IMR-90 (cell line): ENCODE results near the gene FADS2. TPM values are rescaled to one million over a fixed set of nuclear protein-coding genes. Genes with fewer than 3 reads are reported as not detected.

Experiments used
- ATAC-seq: fragments of 200-7000 bp; cut with Tn5 transposase; 2 replicates; pipeline ENCODE4 v1.9.1; 2020; ENCODE audit warnings: low read depth, mild to moderate bottlenecking, moderate library complexity
- BruUV-seq: library from RNA; stranded (reverse); fragments of 400-500 nt; replicated peaks from 2 replicates; lab custom pipeline; 2021; lab: Mats Ljungman, UMichigan
- CTCF ChIA-PET: fragments of 300-600 bp; formaldehyde crosslinking; extraction: SDS; loops from one replicate; lab custom pipeline; 2021; ENCODE audit warnings: antibody characterized with exemption; lab: Yijun Ruan, JAX
- POLR2A ChIA-PET: fragments of 300-600 bp; sonication (Branson Sonifier 250); formaldehyde crosslinking; loops from one replicate; lab custom pipeline; 2022; ENCODE audit warnings: antibody characterized with exemption; ENCODE audit not compliant: unreplicated experiment; lab: Charles Lee
- DNase-seq: peaks from one replicate; pipeline ENCODE4 v3.0.0; 2013
- H2AFZ ChIP-seq: replicated peaks from 2 replicates; pipeline ENCODE3; 2013; ENCODE audit warnings: low read length, mild to moderate bottlenecking; ENCODE audit not compliant: poor library complexity
- H2AK5ac ChIP-seq: 2 replicates; pipeline ENCODE4 v1.6.1; 2013; ENCODE audit warnings: low read depth, low read length, inconsistent platforms
- H2AK9ac ChIP-seq: replicated peaks from 2 replicates; pipeline ENCODE3; 2013; ENCODE audit warnings: mild to moderate bottlenecking, low read depth, low read length, moderate library complexity; ENCODE audit not compliant: poor library complexity
- H2BK120ac ChIP-seq: 2 replicates; pipeline ENCODE4 v1.6.1; 2013; ENCODE audit warnings: low read depth, low read length, inconsistent platforms
- H2BK15ac ChIP-seq: 3 replicates; pipeline ENCODE4 v1.6.1; 2013; ENCODE audit warnings: low read depth, low read length, inconsistent platforms
- H2BK20ac ChIP-seq: 2 replicates; pipeline ENCODE4 v1.6.1; 2013; ENCODE audit warnings: low read depth, mild to moderate bottlenecking, inconsistent platforms, low read length, moderate library complexity
- H2BK5ac ChIP-seq: 2 replicates; pipeline ENCODE4 v1.6.1; 2013; ENCODE audit warnings: mild to moderate bottlenecking, low read depth, low read length, inconsistent platforms; ENCODE audit not compliant: poor library complexity, severe bottlenecking
- H3K14ac ChIP-seq: replicated peaks from 2 replicates; pipeline ENCODE4 v1.6.1; 2013; ENCODE audit warnings: low read depth, low read length, inconsistent platforms
- H3K18ac ChIP-seq: 2 replicates; pipeline ENCODE4 v1.6.1; 2013; ENCODE audit warnings: low read depth, low read length, control low read depth
- H3K23ac ChIP-seq: 2 replicates; pipeline ENCODE4 v1.6.1; 2013; ENCODE audit warnings: low read depth, low read length, inconsistent platforms
- H3K27ac ChIP-seq: 2 replicates; pipeline ENCODE4 v1.5.1; 2013; ENCODE audit warnings: mild to moderate bottlenecking, control low read depth, low read length; ENCODE audit not compliant: insufficient read depth
- H3K27me3 ChIP-seq: 2 replicates; pipeline ENCODE4 v1.6.1; 2013; ENCODE audit warnings: low read length; ENCODE audit not compliant: control insufficient read depth, insufficient read depth
- H3K36me3 ChIP-seq: 2 replicates; pipeline ENCODE4 v1.6.1; 2013; ENCODE audit warnings: low read length, mixed read lengths; ENCODE audit not compliant: control insufficient read depth, insufficient read depth
- H3K4ac ChIP-seq: 2 replicates; pipeline ENCODE4 v1.6.1; 2013; ENCODE audit warnings: low read depth, low read length, inconsistent platforms
- H3K4me1 ChIP-seq: 2 replicates; pipeline ENCODE4 v1.6.1; 2013; ENCODE audit warnings: low read length, mixed read lengths; ENCODE audit not compliant: control insufficient read depth, insufficient read depth
- H3K4me2 ChIP-seq: 2 replicates; pipeline ENCODE4 v1.6.1; 2013; ENCODE audit warnings: low read depth, mild to moderate bottlenecking, control low read depth, low read length, moderate library complexity
- H3K4me3 ChIP-seq: 2 replicates; pipeline ENCODE4 v1.5.1; 2013; ENCODE audit warnings: low read depth, mild to moderate bottlenecking, control low read depth, low read length, moderate library complexity; ENCODE audit not compliant: insufficient read depth
- H3K56ac ChIP-seq: 2 replicates; pipeline ENCODE4 v1.6.1; 2013; ENCODE audit warnings: low read length, inconsistent platforms; ENCODE audit not compliant: insufficient read depth; ENCODE audit errors: extremely low read depth
- H3K79me1 ChIP-seq, 2 experiments: 2 replicates each; pipeline ENCODE4 v1.6.1; 2013; ENCODE audit warnings: low read length in 2 of 2, inconsistent platforms in 1 of 2, low read depth in 1 of 2
- H3K9ac ChIP-seq: 2 replicates; pipeline ENCODE4 v1.6.1; 2013; ENCODE audit warnings: low read depth, low read length, control low read depth
- H3K9me1 ChIP-seq: 2 replicates; pipeline ENCODE4 v1.6.1; 2013; ENCODE audit warnings: low read length, inconsistent platforms; ENCODE audit not compliant: insufficient read depth
- H3K9me3 ChIP-seq: 2 replicates; pipeline ENCODE4 v1.6.1; 2013; ENCODE audit warnings: low read length; ENCODE audit not compliant: control insufficient read depth, insufficient read depth
- H4K20me1 ChIP-seq: 2 replicates; pipeline ENCODE4 v1.6.1; 2013; ENCODE audit warnings: low read length, inconsistent platforms; ENCODE audit not compliant: insufficient read depth
- H4K5ac ChIP-seq: 2 replicates; pipeline ENCODE4 v1.6.1; 2013; ENCODE audit warnings: mild to moderate bottlenecking, low read depth, low read length, control low read depth
- H4K8ac ChIP-seq, 2 experiments: 2 replicates each; pipeline ENCODE4 v1.6.1; 2013; ENCODE audit warnings: low read depth in 2 of 2, low read length in 2 of 2, control low read depth in 1 of 2, inconsistent platforms in 1 of 2
- H4K91ac ChIP-seq: 2 replicates; pipeline ENCODE4 v1.6.1; 2013; ENCODE audit warnings: low read depth, low read length, inconsistent platforms; ENCODE audit not compliant: insufficient read depth
- BHLHE40 ChIP-seq: fragments of 150-350 bp; IDR thresholded peaks from 2 replicates; pipeline ENCODE4 v1.6.1; 2016; ENCODE audit warnings: mild to moderate bottlenecking, low read depth, low read length
- CEBPB ChIP-seq: IDR thresholded peaks from 2 replicates; pipeline ENCODE4 v1.6.1; 2012; ENCODE audit warnings: low read depth, low read length, improper control_type of control experiment
- CHD1 ChIP-seq: IDR thresholded peaks from 2 replicates; pipeline ENCODE4 v1.6.1; 2012; ENCODE audit warnings: low read depth, low read length, improper control_type of control experiment
- CTCF ChIP-seq: conservative IDR thresholded peaks from 2 replicates; pipeline ENCODE4 v1.5.1; 2012; ENCODE audit warnings: mild to moderate bottlenecking, low read depth, low read length, improper control_type of control experiment
- MXI1 ChIP-seq: IDR thresholded peaks from 2 replicates; pipeline ENCODE4 v1.6.1; 2012; ENCODE audit warnings: low read depth, mild to moderate bottlenecking, low read length, moderate library complexity, borderline replicate concordance
- NFE2L2 ChIP-seq: fragments of 150-350 bp; IDR thresholded peaks from 2 replicates; pipeline ENCODE4 v1.6.1; 2016; ENCODE audit warnings: low read depth, mild to moderate bottlenecking, low read length
- POLR2A ChIP-seq: IDR thresholded peaks from 2 replicates; pipeline ENCODE4 v1.6.1; 2012; ENCODE audit warnings: mild to moderate bottlenecking, low read depth, low read length
- RCOR1 ChIP-seq: IDR thresholded peaks from 2 replicates; pipeline ENCODE4 v1.6.1; 2012; ENCODE audit warnings: mild to moderate bottlenecking, low read length, improper control_type of control experiment; ENCODE audit not compliant: insufficient replicate concordance
- RFX5 ChIP-seq: IDR thresholded peaks from 2 replicates; pipeline ENCODE4 v1.8.0; 2012; ENCODE audit warnings: low read depth, mild to moderate bottlenecking, low read length, moderate library complexity
- WGBS, 2 experiments: methylation state at CpG; one replicate each; pipeline versions ENCODE4 v1.1.5 to v1.1.7; 2013; ENCODE audit warnings: missing lambda C conversion rate in 2 of 2; ENCODE audit not compliant: insufficient read length in 1 of 2; ENCODE audit errors: extremely low coverage in 2 of 2; 5-methylcytosine and 5-hydroxymethylcytosine counted together
- dilution Hi-C: fragments of 300-500 bp; cut with HindIII; formaldehyde crosslinking; loops from one replicate; pipeline ENCODE4 v1.14.3; 2018; ENCODE audit warnings: low sequenced_read_pairs; ENCODE audit not compliant: unreplicated experiment
- in situ Hi-C: fragments of 300-500 bp; cut with MboI; formaldehyde crosslinking; loops from 3 replicates; pipeline ENCODE4 v1.14.3; 2019; ENCODE audit warnings: low sequenced_read_pairs, inconsistent platforms, mixed read lengths
- intact Hi-C: fragments of 100-400 bp; cut with micrococcal nuclease; formaldehyde crosslinking; loops from 2 replicates; pipeline ENCODE4 v1.10.0; 2022
- polyA plus RNA-seq, 3 experiments: library from polyadenylated mRNA; depleted of rRNA; stranded (reverse); fragments of >200 nt; gene quantifications; 2 replicates each; pipeline ENCODE4 v1.2.3, GENCODE V29; 2012; ENCODE audit warnings: low replicate concordance in 1 of 3
- total RNA-seq: library from RNA; depleted of rRNA; stranded (reverse); fragments of >200 nt; gene quantifications from 2 replicates; pipeline ENCODE4 v1.2.3, GENCODE V29; 2012

The FADS2 gene
- total and polyA plus RNA-seq, 2 of the 4 experiments (the other 2 are of a cell fraction), result 33.3 to 88.4 TPM

DNA sequence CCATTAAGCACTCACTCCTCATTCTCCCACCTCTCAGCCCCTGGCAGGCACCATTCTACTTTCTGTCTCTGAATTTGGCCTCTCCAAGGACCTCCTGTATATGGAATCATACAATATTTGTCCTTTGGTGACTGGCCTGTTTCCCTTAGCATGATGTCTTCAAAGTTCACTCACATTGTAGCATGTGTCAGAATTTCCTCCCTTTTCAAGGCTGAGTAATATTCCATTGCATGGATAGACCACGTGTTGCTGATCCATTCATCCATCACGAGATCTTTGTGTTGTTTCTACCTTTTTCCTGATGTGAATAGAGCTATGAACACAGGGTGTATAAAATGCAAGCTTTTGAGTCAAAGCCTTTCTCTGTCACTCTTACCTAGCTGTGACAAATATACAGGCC is 11.6 kb downstream of the FADS2 start:
- no peaks in the 10 kb centered on the region for H3K9me3 ChIP-seq
- H4K8ac ChIP-seq, result no peak overlapping the region
- peaks cover 4 to 32% of the 10 kb centered on the region in 2 experiments; a peak in 3 of 4 replicates for H3K79me1 ChIP-seq
- DNase-seq (no peak), ATAC-seq (no peak)
- H4K91ac ChIP-seq, result no peak overlapping the region
- peaks cover 10% of the 10 kb centered on the region; the same call in 1 of the 2 replicates for H3K9me1 ChIP-seq
- dilution Hi-C loops, result no loop called here
- no peak overlapping the region for H2AK9ac ChIP-seq
- intact Hi-C loops, result no loop called here
- peaks cover 3% of the 10 kb centered on the region; the same call in 1 of the 2 replicates for H3K4me1 ChIP-seq
- H3K4me2 ChIP-seq, result no peak overlapping the region
- no peaks in the 10 kb centered on the region for H3K27me3 ChIP-seq
- H2BK120ac ChIP-seq, result no peak overlapping the region
- no peak overlapping the region for H3K4ac ChIP-seq
- TF ChIP-seq RCOR1, result no peak
- no peak for TF ChIP-seq CTCF
- no peak for TF ChIP-seq POLR2A
- no peak for TF ChIP-seq MXI1
- no peak for TF ChIP-seq CEBPB
- no peak for TF ChIP-seq NFE2L2
- no peak for TF ChIP-seq RFX5
- no peak for TF ChIP-seq CHD1
- TF ChIP-seq BHLHE40, result no peak
- H3K14ac ChIP-seq, result no peak overlapping the region
- H3K56ac ChIP-seq, result no peak overlapping the region
- H4K20me1 ChIP-seq, result peaks cover 15% of the 10 kb centered on the region; the same call in 1 of the 2 replicates
- H3K4me3 ChIP-seq, result no peak overlapping the region
- H3K36me3 ChIP-seq, result peaks cover 43% of the 10 kb centered on the region
- no peak overlapping the region for H3K18ac ChIP-seq
- no peak overlapping the region for H2BK20ac ChIP-seq
- no peak overlapping the region for H2BK15ac ChIP-seq
- no CpG with 5 or more reads among the region's 2 CpGs for WGBS, 2 experiments
- no peak overlapping the region for H3K9ac ChIP-seq
- H2BK5ac ChIP-seq, result no peak overlapping the region
- BruUV-seq, result no TSS peak
- in situ Hi-C loops, result no loop called here
- ChIA-PET CTCF (interaction anchor here (0.6 kb wide), 1 partner anchor 11 kb away, joined by 3 read pairs; no protein-coding TSS in a partner anchor), POLR2A (no interaction called here)
- no peak overlapping the region for H2AFZ ChIP-seq
- no peak overlapping the region for H3K27ac ChIP-seq
- no peak overlapping the region for H2AK5ac ChIP-seq
- H4K5ac ChIP-seq, result no peak overlapping the region
- H3K23ac ChIP-seq, result no peak overlapping the region
